ENCODE results near the gene GZMM. TPM values are rescaled to one million over a fixed set of nuclear protein-coding genes. Genes with fewer than 3 reads are reported as not detected.

GZMM gene
- total RNA-seq, 2 experiments from 2014 or later = 41.6 to 46.3 TPM

DNA sequence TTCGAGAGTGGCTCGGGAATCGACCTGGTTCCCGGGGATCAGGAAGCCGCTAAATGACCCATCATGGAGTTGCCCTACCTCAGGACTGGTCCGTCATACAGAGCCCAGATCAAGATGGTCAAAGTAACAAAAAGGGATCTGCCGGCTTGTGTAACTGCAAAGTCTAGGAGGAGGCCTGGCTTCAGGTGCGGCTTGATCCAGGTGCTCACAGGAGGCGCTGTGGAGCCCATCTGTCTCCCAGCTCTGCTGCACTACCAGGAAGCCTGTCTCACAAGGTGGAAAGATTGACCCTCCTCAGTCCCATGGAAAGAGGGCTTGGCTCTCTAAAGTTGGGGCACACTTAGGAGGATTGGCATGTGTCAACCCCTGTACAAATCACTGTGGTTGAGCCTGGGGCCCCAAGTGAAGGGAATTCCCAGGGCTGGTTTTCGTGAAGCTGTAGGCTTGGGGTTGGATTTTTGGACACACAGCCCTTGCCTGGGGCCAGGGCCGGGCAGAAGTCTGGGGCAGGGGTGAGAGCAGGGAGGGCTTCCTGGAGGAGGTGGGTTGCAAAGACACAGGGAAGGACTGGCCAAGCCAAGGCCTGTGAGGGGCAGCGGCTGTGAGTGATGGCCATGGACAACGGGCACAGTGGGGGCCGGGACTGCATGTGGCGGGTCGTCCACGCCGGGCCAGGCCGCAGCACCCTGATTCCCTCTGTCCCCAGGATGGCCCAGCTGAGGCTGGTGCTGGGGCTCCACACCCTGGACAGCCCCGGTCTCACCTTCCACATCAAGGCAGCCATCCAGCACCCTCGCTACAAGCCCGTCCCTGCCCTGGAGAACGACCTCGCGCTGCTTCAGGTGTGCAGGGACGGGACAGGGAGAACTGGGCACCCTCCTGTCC, 4.2 kb downstream of the GZMM start:
- H3K36me3 Mint-ChIP-seq (ENCODE audit: low read depth) = peaks cover 12% of the 10 kb centered on the region
- DNase-seq (no peak), ATAC-seq (ENCODE audit: poor library complexity) (no peak)
- no peak overlapping the region for H3K27ac Mint-ChIP-seq
- no peaks in the 10 kb centered on the region for H3K9me3 Mint-ChIP-seq
- no peak overlapping the region for H3K4me3 Mint-ChIP-seq
- peaks cover 22% of the 10 kb centered on the region for H3K4me1 Mint-ChIP-seq (ENCODE audit: low read depth)
- intact Hi-C loops (cut with DNase I, micrococcal nuclease) = no loop called here
- H3K27me3 Mint-ChIP-seq = no peaks in the 10 kb centered on the region
- TF ChIP-seq CTCF (IDR thresholded peaks at IDR 0.05) = no peak
- H3K9me3 ChIP-seq (ENCODE audit: control insufficient read depth in 1 of 2, insufficient read depth in 1 of 2, low read length in 2 of 2) = peaks cover 0 to 12% of the 10 kb centered on the region in 2 experiments
- ChIA-PET CTCF (no interaction called here), POLR2A (no interaction called here)
- no peak overlapping the region for H3K27ac ChIP-seq (ENCODE audit: low read depth in 1 of 2, low read length in 2 of 2)
- H3K4me3 ChIP-seq (ENCODE audit: low read length) = no peak overlapping the region
- no peaks in the 10 kb centered on the region for H3K27me3 ChIP-seq (ENCODE audit: control insufficient read depth in 1 of 2, insufficient read depth in 2 of 2, low read length in 2 of 2)
- H3K4me1 ChIP-seq (ENCODE audit: insufficient read depth, low read length) = peaks cover 36% of the 10 kb centered on the region
- peaks cover 12% of the 10 kb centered on the region for H3K36me3 ChIP-seq (ENCODE audit: insufficient read depth, low read length)

- Histone ChIP-seq H3K27ac (ENCODE audit: low read depth in 1 of 2, low read length in 2 of 2) (no peak overlapping the region), H3K4me1 (ENCODE audit: insufficient read depth, low read length) (peaks cover 25% of the 10 kb centered on the region), H3K36me3 (ENCODE audit: insufficient read depth, low read length) (peaks cover 12% of the 10 kb centered on the region), H3K27me3 (ENCODE audit: control insufficient read depth in 1 of 2, insufficient read depth in 2 of 2, low read length in 2 of 2) (no peaks in the 10 kb centered on the region), H3K9me3 (ENCODE audit: control insufficient read depth in 1 of 2, insufficient read depth in 1 of 2, low read length in 2 of 2) (peaks cover 0 to 12% of the 10 kb centered on the region in 2 experiments), H3K4me3 (ENCODE audit: low read length) (no peak overlapping the region)
- POLR2A ChIA-PET = no interaction called here
- no peak overlapping the region for H3K27ac Mint-ChIP-seq
- no peak overlapping the region for H3K4me3 Mint-ChIP-seq
- CTCF ChIA-PET = no interaction called here
- TF ChIP-seq CTCF (IDR thresholded peaks at IDR 0.05) = no peak
- ATAC-seq (ENCODE audit: poor library complexity) (no peak), DNase-seq (no peak)
- H3K9me3 Mint-ChIP-seq = no peaks in the 10 kb centered on the region
- no peaks in the 10 kb centered on the region for H3K27me3 Mint-ChIP-seq
- peaks cover 11% of the 10 kb centered on the region for H3K4me1 Mint-ChIP-seq (ENCODE audit: low read depth)
- intact Hi-C loops (cut with DNase I, micrococcal nuclease) = no loop called here
- H3K36me3 Mint-ChIP-seq (ENCODE audit: low read depth) = peaks cover 6% of the 10 kb centered on the region
Observed at GRCh38 chr19:548886-549830, 5.3 kb downstream of the GZMM start.

DNA sequence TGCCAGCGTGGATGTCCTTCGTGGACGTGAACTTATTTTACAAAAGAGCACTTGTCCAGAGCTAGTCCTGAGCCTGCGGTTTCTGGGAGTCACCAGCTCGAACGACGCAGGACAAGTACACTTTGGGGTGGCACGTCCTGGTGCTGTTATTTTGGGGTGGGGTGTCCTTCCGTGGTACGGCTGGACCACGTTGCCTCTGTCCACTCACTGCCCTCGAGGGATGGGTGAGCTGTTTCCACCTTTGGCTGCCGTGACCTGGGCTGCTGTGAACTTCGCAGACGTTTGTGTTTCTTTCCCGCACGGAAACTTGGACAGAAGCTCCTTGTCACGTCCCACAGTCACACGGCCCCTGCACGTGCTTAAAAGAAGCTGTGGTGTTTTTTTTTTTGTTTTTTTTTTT, 11.0 kb downstream of the GZMM start:
- ChIA-PET CTCF (interaction anchor here (1.5 kb wide), 1 partner anchor 44 kb away, joined by 3 read pairs; no protein-coding TSS in a partner anchor), POLR2A (no interaction called here)
- H3K9me3 Mint-ChIP-seq = no peaks in the 10 kb centered on the region

More for the DNA sequence above, 11.0 kb downstream of the GZMM start:
- intact Hi-C loops (cut with DNase I, micrococcal nuclease) = no loop called here
- H3K36me3 ChIP-seq (ENCODE audit: insufficient read depth, low read length) = no peaks in the 10 kb centered on the region
- H3K27me3 ChIP-seq (ENCODE audit: control insufficient read depth in 1 of 2, insufficient read depth in 2 of 2, low read length in 2 of 2) = no peaks in the 10 kb centered on the region
- Mint-ChIP-seq H3K27ac (no peak overlapping the region), H3K4me3 (no peak overlapping the region), H3K27me3 (no peaks in the 10 kb centered on the region), H3K36me3 (ENCODE audit: low read depth) (no peaks in the 10 kb centered on the region), H3K4me1 (ENCODE audit: low read depth) (no peaks in the 10 kb centered on the region)
- H3K4me3 ChIP-seq (ENCODE audit: low read length) = no peak overlapping the region
- ATAC-seq (ENCODE audit: poor library complexity) = no peak
- no peak overlapping the region for H3K27ac ChIP-seq (ENCODE audit: low read depth in 1 of 2, low read length in 2 of 2)
- no peak for DNase-seq
- H3K4me1 ChIP-seq (ENCODE audit: insufficient read depth, low read length) = peaks cover 8% of the 10 kb centered on the region
- H3K9me3 ChIP-seq (ENCODE audit: control insufficient read depth in 1 of 2, insufficient read depth in 1 of 2, low read length in 2 of 2) = no peaks in the 10 kb centered on the region
- no peak for TF ChIP-seq CTCF (IDR thresholded peaks at IDR 0.05)

Measured in CD4-positive, alpha-beta T cell (primary cell).